Measurements from ENCODE around the gene PPL.

- TF ChIP-seq CTCF (IDR thresholded peaks at IDR 0.05) = peak in 1 of 6 experiments; percentile 14
- TF ChIP-seq POLR2A (IDR thresholded peaks at IDR 0.05) = peak in 1 of 2 donors; percentile 8
Observed at GRCh38 chr16:4944333-4945281, 7.7 kb upstream of the PPL start.
